NCI-H2107 treated with DMSO at 0.1 percent for 48 hours (cell line): ENCODE measurements around the gene KCNG3.

Experiments
- DNase-seq: peaks from one replicate; lab custom pipeline; 2025; ENCODE audit not compliant: unreplicated experiment; lab: John Stamatoyannopoulos, UW

The KCNG3 gene, protein sequence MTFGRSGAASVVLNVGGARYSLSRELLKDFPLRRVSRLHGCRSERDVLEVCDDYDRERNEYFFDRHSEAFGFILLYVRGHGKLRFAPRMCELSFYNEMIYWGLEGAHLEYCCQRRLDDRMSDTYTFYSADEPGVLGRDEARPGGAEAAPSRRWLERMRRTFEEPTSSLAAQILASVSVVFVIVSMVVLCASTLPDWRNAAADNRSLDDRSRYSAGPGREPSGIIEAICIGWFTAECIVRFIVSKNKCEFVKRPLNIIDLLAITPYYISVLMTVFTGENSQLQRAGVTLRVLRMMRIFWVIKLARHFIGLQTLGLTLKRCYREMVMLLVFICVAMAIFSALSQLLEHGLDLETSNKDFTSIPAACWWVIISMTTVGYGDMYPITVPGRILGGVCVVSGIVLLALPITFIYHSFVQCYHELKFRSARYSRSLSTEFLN

DNA sequence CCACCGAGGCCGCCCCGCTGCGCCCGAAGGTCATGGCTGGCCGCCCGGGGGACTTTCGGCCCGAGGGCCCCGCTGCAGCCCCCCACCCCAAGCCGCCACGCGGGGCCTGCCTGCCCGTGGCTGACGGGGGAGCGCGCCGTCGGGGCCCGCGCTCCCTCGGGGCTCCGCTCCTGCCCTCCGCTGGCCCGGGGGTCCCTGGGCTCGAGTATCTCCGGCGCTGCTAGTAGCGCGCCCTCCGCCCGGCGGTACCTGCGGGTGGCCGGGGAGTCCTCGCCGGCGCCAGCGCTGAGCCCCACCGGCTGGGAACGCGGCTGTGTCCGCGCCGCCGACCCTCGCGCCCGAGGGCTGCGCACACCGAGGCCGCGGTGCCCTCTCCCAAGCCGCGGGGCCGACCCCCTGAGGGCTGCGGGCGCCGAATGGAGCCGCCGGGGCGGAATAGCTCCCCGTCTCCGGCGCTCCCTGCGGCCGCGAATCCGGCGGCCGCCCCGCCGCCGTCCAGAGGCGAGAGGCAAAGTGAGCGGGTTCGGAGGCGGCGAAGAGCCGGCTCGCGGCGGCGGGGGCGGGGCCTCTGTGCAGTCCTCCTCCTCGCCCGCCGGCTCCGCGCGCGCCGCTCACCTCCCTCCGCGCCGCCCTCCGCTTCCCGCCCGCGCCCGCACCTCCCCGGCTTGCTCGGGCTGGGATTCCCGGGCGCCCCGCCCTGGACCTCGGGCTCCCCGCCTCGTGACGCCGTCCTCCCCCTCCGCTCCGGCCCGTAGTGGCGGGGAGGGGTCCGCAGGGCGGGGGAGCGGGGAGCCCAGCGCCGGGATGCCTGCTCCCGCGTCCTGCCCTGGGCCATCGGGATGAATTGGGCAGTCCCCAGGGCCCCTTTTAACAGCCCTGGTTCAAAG lies at the start of gene KCNG3:
KCNG3 (minus strand) TSS at position 515 of the 887 bp plus-strand sequence; CDS start at position 34, 481 bp downstream.
- peak; percentile 20 for DNase-seq

DNA sequence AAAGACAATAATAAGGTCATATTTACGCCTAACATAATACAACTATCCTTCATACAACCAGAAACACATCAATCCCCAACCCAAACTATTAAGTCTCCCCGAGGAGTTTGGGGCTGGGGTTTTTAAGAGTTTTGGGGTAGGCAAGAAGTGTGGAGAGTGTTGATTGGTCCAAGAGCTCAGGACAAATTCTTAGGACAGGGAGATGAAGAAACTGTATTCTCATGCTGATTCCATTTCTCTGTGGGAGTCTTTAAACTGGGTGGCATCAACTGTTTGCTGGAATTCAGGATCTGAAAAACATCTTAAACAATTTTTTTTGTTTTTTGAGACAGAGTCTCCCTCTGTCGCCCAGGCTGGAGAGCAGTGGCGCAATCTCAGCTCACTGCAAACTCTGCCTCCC lies 49.1 kb upstream of the KCNG3 start:
- DNase-seq: no peak

DNA sequence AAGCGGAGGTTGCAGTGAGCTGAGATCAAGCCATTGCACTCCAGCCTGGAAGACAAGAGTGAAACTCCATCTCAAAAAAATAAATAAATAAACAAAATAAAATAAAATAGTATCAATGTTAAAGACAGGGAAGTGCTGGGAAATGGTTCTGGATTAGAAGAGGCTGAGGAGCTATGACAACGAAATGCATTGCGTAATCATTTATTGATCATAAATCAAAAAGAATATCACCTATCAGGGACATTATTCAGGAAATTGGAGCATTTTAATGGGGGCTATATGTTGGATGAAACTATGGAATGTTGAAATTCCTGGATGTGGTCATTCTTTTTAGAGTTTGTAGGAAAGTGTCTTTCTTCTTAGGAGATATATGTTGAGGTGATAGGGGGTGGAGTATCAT lies 43.7 kb upstream of the KCNG3 start:
- no peak for DNase-seq

DNA sequence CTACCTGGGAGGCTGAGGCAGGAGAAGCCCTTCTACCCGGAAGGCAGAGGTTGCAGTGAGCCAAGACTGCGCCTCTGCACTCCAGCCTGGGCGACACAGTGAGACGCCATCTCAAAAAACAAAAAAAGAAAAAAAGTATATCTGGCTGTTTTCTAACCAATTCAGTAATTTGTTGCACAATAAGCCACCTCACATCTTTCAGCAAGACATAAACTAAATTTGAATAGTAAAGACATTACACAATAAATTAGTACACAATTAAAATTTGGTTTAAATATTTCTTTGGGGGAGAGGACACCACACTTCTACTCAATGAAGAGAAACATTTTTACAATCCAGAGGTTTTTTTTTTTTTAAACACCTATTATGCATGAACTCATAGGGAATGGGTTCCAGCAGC lies 38.6 kb upstream of the KCNG3 start:
- no peak for DNase-seq

DNA sequence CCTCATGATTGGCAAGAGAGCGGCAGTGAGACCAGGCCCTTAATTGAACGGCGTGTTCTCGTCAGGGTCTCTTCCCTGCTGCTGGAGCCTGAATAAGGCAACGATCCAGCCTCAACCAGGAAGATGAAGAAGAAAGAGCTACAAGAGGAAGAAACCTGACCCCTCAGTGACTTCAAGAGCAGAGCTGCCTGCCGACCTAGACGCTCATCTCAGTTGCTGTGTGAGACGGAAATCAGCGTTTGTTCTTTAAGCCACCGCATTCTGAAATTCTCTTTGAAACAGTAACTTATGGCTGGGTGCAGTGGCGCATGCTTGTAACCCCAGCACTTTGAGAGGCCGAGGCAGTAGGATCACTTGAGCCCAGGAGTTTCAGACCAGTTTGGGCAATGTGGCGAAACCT lies 29.6 kb upstream of the KCNG3 start:
- peak; percentile 73 for DNase-seq

DNA sequence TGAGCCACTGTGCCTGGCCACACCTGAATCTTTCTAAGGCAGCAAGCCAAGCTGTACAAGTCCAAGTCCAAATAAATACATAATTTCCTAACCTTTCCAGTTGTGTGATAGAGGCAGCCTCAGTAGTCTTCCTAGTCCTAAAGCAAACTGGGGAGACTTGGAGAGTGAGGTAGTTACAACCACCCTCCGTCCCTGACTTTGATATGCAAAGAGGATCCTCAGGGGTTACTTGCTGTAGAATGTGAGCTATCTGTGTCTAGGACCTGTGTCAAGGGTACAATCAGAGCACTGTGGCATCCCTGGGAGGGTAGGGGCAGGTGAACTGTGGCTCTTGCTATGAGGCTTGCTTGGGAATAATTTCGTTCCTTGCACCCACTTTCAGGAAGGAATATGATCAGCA lies 28.3 kb upstream of the KCNG3 start:
- no peak for DNase-seq

DNA sequence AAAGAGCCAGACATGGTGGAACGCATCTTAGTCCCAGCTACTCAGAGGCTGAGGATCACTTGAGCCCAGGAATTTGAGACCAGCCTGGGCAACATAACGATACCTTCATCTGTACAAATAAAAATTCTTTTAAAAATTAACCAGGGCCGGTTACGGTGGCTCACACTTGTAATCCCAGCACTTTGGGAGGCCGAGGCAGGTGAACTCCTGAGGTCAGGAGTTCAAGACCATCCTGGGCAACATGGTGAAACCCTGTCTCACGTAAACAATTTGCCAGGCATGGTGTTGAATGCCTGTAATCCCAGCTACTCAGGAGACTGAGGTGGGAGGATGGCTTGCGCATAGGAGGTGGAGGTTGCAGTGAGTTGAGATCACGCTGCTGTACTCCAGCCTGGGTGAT lies 25.8 kb upstream of the KCNG3 start:
- no peak for DNase-seq

DNA sequence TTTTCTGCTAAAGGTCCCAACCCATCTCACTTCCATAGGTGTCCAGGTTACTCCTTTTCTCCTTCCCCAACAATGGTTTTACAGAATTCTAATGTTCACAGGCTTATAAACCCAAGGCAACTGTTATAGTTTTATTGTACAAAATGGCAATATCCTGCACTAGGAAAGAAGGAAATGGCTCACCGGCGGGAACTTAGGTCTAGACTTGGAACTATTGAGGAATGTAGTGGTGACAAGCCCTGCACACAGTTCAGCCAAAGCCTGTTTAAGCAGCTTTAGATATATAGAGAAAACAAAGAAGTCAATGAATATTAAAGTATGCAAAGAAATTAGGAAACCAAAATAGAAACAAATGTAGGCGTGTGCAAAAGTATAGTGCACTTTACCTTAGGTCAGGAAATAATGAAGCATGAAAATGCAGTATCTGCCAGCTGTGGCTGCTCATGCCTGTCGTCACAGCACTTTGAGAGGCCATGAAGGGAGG lies 22.7 kb upstream of the KCNG3 start:
- no peak for DNase-seq

DNA sequence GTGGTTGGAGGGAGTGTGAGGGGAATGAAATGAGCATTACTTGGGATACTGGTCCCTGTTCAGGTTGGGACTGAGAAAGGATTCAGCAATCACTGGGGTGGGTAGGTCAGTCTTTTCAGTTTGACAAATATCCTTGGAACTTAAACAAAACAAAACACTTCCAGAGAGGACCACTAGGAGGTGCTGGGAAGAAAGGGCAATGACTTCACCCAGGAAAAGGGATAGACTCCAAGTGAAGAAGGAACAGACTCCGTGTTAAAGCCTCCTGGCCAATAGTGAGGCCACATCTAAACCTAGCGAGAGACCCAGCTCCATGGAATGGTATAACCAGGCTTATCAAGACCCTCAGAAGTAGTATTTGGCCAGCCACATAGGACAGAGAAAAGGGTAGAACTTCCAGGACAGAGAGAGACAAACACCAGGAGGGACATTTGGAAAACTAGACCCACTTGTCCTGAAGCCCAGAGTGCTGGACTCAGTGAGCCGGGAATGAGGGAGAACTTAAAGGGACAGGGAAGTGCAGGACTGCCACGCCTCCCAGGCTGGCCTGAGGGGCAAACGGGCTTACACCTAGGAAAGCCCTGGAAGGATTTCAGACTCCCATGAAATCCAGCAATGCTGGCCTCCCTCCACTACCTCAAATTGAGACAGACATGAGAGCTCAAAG lies 19.6 kb upstream of the KCNG3 start:
- DNase-seq: peak; percentile 41

DNA sequence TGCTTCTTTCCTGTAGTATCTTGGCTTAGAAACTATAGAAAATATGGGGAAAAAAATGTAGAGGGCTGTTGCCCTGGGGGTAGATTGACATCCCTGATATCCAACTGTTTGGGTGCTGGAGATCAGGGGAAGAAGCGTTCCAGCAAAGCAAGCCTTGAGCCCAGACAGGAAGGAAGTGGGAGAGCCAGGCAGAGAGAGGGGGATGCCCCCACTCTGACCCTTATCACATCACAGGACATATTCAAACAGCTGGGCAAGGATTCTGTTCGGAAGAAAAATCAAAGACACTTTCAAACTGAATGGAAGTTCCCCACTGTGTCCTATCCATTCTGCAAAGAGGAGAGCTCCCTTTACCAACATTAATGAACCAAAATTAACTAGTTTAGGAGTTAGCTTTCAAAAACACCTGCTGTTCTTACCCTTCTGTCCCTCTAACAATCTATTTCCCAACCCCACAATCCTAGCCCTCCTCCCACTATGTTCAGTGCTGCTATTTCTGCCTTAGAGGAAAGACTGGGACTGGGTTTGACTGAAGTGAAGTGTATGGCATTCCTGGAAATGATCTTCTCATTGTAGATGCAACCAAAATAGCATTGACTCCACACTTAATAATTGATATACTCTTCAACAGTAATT lies 16.9 kb upstream of the KCNG3 start:
- DNase-seq: no peak

DNA sequence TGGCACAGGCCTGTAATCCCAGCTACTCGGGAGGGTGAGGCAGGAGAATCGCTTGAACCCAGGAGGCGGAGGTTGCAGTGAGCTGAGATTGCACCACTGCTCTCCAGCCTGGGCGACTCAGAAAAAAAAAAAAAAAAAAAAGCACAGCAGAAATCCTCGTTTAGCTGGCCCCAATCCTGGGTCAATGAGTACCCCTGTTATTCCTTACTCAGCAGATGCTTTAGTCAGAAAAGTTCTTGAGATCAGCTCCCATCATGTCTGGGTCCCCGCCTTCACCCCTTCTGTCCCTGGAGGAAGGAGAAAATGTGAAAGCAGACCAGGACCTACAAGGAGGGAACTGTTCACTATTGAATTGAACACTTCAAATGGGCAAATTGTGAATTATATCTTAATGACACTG lies 16.4 kb upstream of the KCNG3 start:
- no peak for DNase-seq

DNA sequence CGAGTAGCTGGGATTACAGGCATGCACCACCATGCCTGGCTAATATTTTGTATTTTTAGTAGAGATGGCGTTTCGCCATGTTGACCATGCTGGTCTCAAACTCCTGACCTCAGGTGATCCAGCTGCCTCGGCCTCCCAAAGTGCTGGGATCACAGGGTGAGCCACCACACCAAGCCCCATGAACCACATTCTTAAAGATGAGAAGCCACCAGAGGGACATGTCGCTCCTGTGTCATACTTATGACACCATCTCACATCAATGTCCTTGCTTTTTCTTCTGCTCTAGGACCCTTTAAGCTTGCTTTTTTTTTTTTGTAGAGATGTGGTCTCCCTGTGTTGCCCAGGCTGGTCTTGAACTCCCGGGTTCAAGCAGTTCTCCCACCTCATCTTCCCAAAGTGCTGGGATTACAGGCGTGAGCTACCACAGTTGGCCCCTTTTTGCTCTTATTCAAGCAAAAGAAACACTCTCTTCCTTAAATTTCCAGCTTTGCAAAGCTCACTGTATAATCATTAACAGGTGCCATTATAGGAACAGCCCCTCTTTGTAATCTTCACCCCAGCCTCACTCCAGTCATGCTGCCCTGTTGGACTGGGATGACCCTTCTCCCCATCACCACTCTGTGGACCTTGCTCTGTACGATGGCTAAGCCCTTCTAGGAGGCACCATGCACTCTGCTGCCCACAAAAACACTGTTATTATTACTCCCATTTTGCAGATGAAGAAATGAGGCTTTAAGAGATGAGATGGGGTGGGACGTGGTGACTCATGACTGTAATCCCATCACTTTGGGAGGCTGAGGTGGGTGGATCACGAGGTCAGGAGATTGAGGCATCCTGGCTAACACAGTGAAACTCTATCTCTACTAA lies 10.8 kb upstream of the KCNG3 start:
- no peak for DNase-seq

DNA sequence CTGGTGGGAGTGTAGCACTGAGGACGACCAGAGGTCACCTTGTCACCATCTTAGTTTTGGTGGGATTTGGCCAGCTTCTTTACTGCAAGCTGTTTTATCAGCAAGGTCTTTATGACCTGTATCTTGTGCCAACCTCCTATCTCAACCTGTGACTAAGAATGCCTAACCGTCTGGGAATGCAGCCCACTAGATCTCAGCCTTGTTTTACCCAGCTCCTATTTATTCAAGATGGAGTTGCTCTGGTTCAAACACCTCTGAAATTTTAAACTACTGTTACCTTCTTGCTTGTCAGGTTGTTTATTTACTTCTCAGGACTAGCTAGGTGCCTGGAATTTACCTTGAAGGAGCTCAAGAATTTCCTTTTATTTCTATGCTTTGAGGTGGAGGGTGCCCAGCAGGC lies 9.5 kb upstream of the KCNG3 start:
- no peak for DNase-seq

DNA sequence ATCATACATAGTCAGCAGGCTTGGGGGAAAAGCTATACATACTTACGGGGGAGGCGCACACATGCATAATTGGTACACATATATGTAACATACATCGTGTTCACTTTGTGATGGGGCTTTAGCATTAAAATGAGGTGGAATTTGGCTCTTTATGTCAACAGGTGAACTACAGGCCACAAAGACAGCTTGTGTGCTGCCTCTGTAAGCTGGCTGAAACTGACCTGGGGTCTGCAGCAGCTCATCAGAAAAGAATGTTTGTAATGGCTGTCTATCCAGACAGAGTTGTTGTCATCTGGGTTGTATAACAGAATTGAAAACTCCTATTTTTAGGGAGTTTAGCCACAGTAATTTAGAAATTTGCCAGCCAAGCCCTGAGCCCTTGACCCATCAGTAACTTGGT lies 4.7 kb upstream of the KCNG3 start:
- DNase-seq: no peak

DNA sequence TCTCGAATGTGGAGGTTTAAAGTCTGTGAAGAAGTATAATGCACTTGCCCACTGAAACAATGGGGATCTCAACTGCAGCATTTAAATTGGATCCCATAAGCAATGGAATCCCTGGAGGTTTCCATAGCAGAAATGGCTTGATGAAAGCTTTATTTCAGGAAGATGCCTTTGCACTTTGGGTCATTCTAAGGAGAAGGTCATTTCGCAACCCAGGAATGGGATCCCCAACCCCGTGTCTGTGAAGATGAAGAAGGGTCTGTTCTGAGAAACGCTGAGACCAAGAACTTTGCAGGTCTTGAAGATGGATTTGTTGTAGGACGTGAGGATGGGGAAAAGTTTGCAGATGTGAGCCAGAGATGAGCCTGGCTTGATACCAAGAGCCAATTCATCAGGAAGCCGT lies 1.8 kb upstream of the KCNG3 start:
- no peak for DNase-seq

DNA sequence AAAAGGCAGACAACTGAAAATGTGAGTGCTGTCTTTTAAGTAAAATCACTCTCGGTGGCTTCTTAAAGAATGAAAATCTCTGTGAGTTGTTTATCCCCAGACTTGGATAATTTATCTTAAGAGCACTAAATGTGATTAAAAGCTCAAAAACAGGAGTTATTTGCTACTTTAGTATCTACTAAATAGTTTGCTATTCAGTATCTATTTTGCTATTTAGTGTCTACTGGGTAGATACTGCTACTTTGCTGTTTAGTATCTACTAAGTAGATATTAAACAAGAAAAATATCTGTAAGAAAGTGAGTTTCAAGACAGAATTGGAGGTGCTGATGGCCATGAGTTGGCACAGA lies 1.4 kb upstream of the KCNG3 start:
- no peak for DNase-seq

DNA sequence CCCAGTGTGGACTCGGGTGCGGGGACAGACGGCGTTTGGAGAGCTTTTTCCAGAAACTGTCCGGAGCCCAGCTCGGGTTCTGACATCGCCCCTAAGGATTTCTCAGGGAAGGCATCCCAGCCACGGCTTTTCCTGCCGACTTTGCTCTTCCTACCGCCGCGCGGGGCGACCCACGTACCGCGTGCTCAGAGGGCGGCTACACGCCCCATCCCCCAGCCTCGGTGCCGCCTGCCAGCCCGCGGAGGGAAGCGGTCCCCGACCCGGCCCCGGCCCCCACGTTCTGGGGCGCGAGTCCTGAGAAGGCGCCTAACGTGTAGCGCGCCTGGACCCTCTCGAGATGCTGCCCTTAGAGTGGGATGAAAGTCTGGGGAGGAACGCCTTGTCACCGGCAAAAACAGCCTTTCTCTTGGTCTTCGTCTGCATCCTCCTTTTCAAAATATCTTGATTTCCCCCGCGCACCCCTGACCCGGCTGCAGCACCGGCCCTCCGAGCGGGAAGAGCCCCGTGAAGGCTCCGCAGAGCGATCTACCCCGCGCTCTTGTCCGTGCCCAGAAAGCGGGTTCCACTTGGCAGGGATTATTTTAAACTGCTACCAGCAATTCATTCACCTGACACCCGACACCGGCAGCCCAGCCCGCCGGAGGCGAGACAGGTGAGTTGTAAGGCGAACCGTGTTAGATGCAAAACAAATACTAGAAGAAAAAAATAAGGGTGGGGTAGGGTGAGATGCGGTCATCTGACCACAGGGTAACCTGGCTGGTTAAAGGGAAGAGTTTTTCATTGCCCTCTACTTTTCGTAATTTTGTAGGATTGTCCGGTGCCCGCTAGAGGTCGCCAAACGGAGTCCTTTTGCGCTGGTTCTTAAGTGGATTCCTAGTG lies 812 bp upstream of the KCNG3 start:
- DNase-seq: peak; percentile 97

DNA sequence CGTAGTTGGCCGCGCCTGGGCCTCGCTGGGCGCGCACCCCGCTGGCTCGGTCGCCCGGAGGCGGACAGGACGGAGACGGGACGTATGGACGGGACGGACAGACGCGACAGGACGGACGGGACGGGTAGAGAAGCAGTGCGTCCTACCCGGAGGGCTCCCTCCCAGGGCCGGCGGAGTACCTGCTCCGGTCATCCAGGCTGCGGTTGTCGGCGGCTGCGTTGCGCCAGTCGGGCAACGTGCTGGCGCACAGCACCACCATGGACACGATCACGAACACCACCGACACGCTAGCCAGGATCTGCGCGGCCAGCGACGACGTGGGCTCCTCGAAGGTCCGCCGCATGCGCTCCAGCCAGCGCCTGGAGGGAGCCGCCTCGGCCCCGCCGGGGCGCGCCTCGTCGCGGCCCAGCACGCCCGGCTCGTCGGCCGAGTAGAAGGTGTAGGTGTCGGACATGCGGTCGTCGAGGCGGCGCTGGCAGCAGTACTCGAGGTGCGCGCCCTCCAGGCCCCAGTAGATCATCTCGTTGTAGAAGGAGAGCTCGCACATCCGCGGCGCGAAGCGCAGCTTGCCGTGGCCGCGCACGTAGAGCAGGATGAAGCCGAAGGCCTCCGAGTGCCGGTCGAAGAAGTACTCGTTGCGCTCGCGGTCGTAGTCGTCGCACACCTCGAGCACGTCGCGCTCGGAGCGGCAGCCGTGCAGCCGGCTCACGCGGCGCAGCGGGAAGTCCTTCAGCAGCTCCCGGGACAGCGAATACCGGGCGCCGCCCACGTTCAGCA lies 903 bp downstream of the KCNG3 start:
- no peak for DNase-seq
